ENCODE data around the gene LRFN2. TPM values are rescaled to one million over a fixed set of nuclear protein-coding genes. Genes with fewer than 3 reads are reported as not detected.

LRFN2 gene
- polyA plus RNA-seq, 1 of the 3 experiments (the other 2 are of a cell fraction) = 0.02 TPM

- WGBS (ENCODE audit: low lambda C conversion rate) = 27% methylated on average over 2 of the region's 3 CpGs
Measured at GRCh38 chr6:40466986-40467539, 120.1 kb downstream of the LRFN2 start.

GRCh38 chr6:40461643-40462042 lies 125.5 kb downstream of the LRFN2 start:
- Histone ChIP-seq H2AFZ (ENCODE audit: low read depth) (no peak overlapping the region), H3K9me2 (no peaks in the 10 kb centered on the region), H3K36me3 (replicated peaks in 1 of 2; ENCODE audit: control insufficient read depth in 1 of 2, insufficient read depth in 2 of 2, low read length in 1 of 2) (no peaks in the 10 kb centered on the region), H3K79me2 (ENCODE audit: insufficient read depth) (no peaks in the 10 kb centered on the region), H3F3A (replicated peaks; ENCODE audit: insufficient read depth) (no peaks in the 10 kb centered on the region), H3K4me3 (ENCODE audit: low read depth in 2 of 2, low read length in 1 of 2) (no peak overlapping the region), H3K4me2 (no peak overlapping the region), H4K20me1 (ENCODE audit: insufficient read depth) (no peaks in the 10 kb centered on the region), H3K9ac (no peak overlapping the region), H3K9me3 (no peaks in the 10 kb centered on the region), H3K27ac (ENCODE audit: low read depth in 2 of 2, low read length in 1 of 2) (no peak overlapping the region), H3K27me3 (ENCODE audit: insufficient read depth) (no peaks in the 10 kb centered on the region), H3K4me1 (ENCODE audit: control insufficient read depth in 1 of 2, insufficient read depth in 2 of 2, low read depth in 1 of 2, low read length in 1 of 2) (peaks cover 0 to 13% of the 10 kb centered on the region in 2 experiments; a peak in 2 of 4 replicates)
- POLR2A ChIA-PET = interaction anchor here (1.1 kb wide), 1 partner anchor 10 kb away, joined by 3 read pairs; no protein-coding TSS in a partner anchor
- WGBS (ENCODE audit: low lambda C conversion rate) = 16% methylated on average over 3 of the region's 3 CpGs
- DNase-seq = no peak
- CTCF ChIA-PET = no interaction called here
- TF ChIP-seq IRF3 (IDR thresholded peaks at IDR 0.05; ENCODE audit: low read depth, low read length) (no peak), NRF1 (IDR thresholded peaks at IDR 0.05; ENCODE audit: low read depth, low read length) (no peak), JUND (IDR thresholded peaks at IDR 0.05) (no peak), USF1 (IDR thresholded peaks at IDR 0.05; ENCODE audit: borderline replicate concordance, low read depth) (no peak), TCF12 (IDR thresholded peaks at IDR 0.05) (no peak), TEAD4 (IDR thresholded peaks at IDR 0.05; ENCODE audit: borderline replicate concordance, insufficient read depth) (no peak), ELF1 (IDR thresholded peaks at IDR 0.05) (no peak), EZH2phosphoT487 (IDR thresholded peaks at IDR 0.05; ENCODE audit: borderline replicate concordance, low read depth) (no peak), GATA2 (CRISPR knock-in tag; IDR thresholded peaks at IDR 0.05) (no peak), FOXM1 (IDR thresholded peaks at IDR 0.05; ENCODE audit: low read depth) (no peak), NFIC (IDR thresholded peaks at IDR 0.05; ENCODE audit: borderline replicate concordance) (no peak), FOXJ3 (CRISPR knock-in tag; IDR thresholded peaks at IDR 0.05) (no peak)

More at GRCh38 chr6:40466986-40467539, 120.1 kb downstream of the LRFN2 start:
- H3K4me1 ChIP-seq (ENCODE audit: control insufficient read depth in 1 of 2, insufficient read depth in 2 of 2, low read depth in 1 of 2, low read length in 1 of 2) = no peaks in the 10 kb centered on the region; a peak in 1 of 4 replicates
- TF ChIP-seq GATA2 (CRISPR knock-in tag; IDR thresholded peaks at IDR 0.05) (no peak), NRF1 (IDR thresholded peaks at IDR 0.05; ENCODE audit: low read depth, low read length) (no peak), RCOR1 (IDR thresholded peaks at IDR 0.05; ENCODE audit: low read length) (no peak)
- no peak overlapping the region for H3K27ac ChIP-seq (ENCODE audit: low read depth in 2 of 2, low read length in 1 of 2)
- no peaks in the 10 kb centered on the region for H3K27me3 ChIP-seq (ENCODE audit: insufficient read depth)
- H3K79me2 ChIP-seq (ENCODE audit: insufficient read depth) = no peaks in the 10 kb centered on the region
- CTCF ChIA-PET = no interaction called here
- DNase-seq = no peak
- POLR2A ChIA-PET = no interaction called here
- no peaks in the 10 kb centered on the region for H4K20me1 ChIP-seq (ENCODE audit: insufficient read depth)
- no peak overlapping the region for H3K4me2 ChIP-seq
- no peak overlapping the region for H3K4me3 ChIP-seq (ENCODE audit: low read depth in 2 of 2, low read length in 1 of 2)
- H3K9me2 ChIP-seq = no peaks in the 10 kb centered on the region
- no peaks in the 10 kb centered on the region for H3K36me3 ChIP-seq (replicated peaks in 1 of 2; ENCODE audit: control insufficient read depth in 1 of 2, insufficient read depth in 2 of 2, low read length in 1 of 2)
- no peak overlapping the region for H2AFZ ChIP-seq (ENCODE audit: low read depth)
- H3F3A ChIP-seq (replicated peaks; ENCODE audit: insufficient read depth) = no peaks in the 10 kb centered on the region
- H3K9ac ChIP-seq = no peak overlapping the region
- H3K9me3 ChIP-seq = no peaks in the 10 kb centered on the region
